ENCODE results near the gene OGDH.

The OGDH gene

DNA sequence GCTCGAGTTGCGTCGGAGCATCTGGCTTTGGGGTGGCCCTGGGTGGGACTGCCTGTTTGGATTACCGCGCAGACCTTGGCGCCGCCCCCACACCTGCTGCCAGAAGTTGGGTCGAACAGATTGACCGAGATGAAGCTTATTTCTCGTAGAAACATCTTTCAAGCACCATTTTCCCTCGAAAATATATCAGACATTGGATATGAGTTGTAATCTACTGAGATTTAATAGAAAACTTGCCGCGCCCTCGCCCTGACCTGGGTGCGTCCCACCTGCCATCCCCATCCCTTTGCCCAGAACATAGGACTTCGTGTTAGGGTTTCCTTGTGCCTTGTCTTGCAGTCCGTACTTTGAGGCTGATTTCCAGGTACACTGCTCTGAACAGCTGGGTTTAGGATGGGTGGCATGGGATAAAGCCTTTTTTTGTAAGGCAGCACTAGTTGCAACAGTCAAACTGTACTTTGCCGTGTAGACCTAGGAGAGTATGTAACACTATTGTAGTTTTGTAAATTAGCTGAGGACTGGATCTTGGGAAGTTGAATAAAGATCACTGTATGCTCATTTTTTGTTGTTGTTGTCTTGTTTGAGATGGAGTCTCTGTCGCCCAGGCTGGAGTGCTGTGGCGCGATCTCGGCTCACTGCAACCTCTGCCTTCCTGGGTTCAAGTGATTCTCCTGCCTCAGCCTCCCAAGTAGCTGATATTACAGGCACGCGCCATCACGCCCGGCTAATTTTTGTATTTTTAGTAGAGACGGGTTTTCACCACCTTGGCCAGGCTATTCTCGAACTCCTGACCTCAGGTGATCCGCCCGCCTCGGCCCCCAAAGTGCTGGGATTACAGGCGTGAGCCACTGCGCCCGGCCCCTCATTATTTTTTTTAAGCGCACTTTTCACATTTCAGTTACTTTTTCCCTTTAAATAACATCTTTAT is 978 bp downstream of the OGDH start:
- H3K4me1 ChIP-seq (ENCODE audit: control extremely low read depth in 1 of 4, control insufficient read depth in 4 of 4, insufficient read depth in 4 of 4, low read length in 3 of 4), result peaks cover 8 to 38% (median 21%) of the 10 kb centered on the region in 4 experiments
- peak overlapping the region; percentile 28 to 91 for H3K27ac ChIP-seq (ENCODE audit: insufficient read depth in 1 of 2, low read depth in 1 of 2, low read length in 2 of 2, poor library complexity in 1 of 2, severe bottlenecking in 2 of 2)
- no peaks in the 10 kb centered on the region for H3K36me3 ChIP-seq (ENCODE audit: control insufficient read depth in 4 of 4, insufficient read depth in 4 of 4, low read length in 3 of 4)
- peaks cover 0 to 2% (median 0%) of the 10 kb centered on the region in 5 experiments for H3K27me3 ChIP-seq (replicated peaks in 2 of 5; ENCODE audit: control insufficient read depth in 4 of 5, insufficient read depth in 5 of 5, low read length in 4 of 5)
- H3K4me3 ChIP-seq (ENCODE audit: control insufficient read depth in 1 of 7, extremely low read depth in 1 of 7, insufficient read depth in 4 of 7, low read depth in 2 of 7, low read length in 6 of 7), result peak overlapping the region; percentile 74 to 96 (median 92)
- H3K9me3 ChIP-seq (ENCODE audit: control extremely low read depth in 1 of 5, control insufficient read depth in 4 of 5, insufficient read depth in 2 of 5, low read depth in 1 of 5, low read length in 4 of 5), result no peaks in the 10 kb centered on the region
- CTCF ChIA-PET, result interaction anchor here (0.5 to 3.4 kb wide), 4 partner anchors 21 to 341 kb away, joined by 3 to 10 read pairs (median 4); no protein-coding TSS in a partner anchor
- WGBS (ENCODE audit: insufficient coverage), result 53% methylated on average over 24 of the region's 35 CpGs
- DNase-seq, result peak in 1 of 3 donors; percentile 15
- POLR2A ChIA-PET, result interaction anchor here (0.9 to 1.2 kb wide), 3 partner anchors 25 to 141 kb away, joined by 3 to 8 read pairs (median 5); partner anchors contain the start of genes TMED4 and ZMIZ2

GRCh38 chr7:44608916-44609648 is 2.7 kb downstream of the OGDH start:
- Histone ChIP-seq H3K27me3 (replicated peaks in 2 of 5; ENCODE audit: control insufficient read depth in 4 of 5, insufficient read depth in 5 of 5, low read length in 4 of 5) (no peaks in the 10 kb centered on the region), H3K9me3 (ENCODE audit: control extremely low read depth in 1 of 5, control insufficient read depth in 4 of 5, insufficient read depth in 2 of 5, low read depth in 1 of 5, low read length in 4 of 5) (no peaks in the 10 kb centered on the region), H3K36me3 (ENCODE audit: control insufficient read depth in 4 of 4, insufficient read depth in 4 of 4, low read length in 3 of 4) (no peaks in the 10 kb centered on the region), H3K27ac (ENCODE audit: insufficient read depth in 1 of 2, low read depth in 1 of 2, low read length in 2 of 2, poor library complexity in 1 of 2, severe bottlenecking in 2 of 2) (no peak overlapping the region), H3K4me3 (ENCODE audit: control insufficient read depth in 1 of 7, extremely low read depth in 1 of 7, insufficient read depth in 4 of 7, low read depth in 2 of 7, low read length in 6 of 7) (no peak overlapping the region), H3K4me1 (ENCODE audit: control extremely low read depth in 1 of 4, control insufficient read depth in 4 of 4, insufficient read depth in 4 of 4, low read length in 3 of 4) (peaks cover 8 to 38% (median 21%) of the 10 kb centered on the region in 4 experiments)
- ChIA-PET CTCF (interaction anchor here (0.6 to 3.4 kb wide), 3 partner anchors 20 to 327 kb away, joined by 3 to 10 read pairs (median 4); no protein-coding TSS in a partner anchor), POLR2A (interaction anchor here (0.6 to 0.7 kb wide), 2 partner anchors 26 to 451 kb away, joined by 7 read pairs; no protein-coding TSS in a partner anchor)
- peak in 2 of 3 donors; percentile 52 to 57 for DNase-seq
- 58% methylated on average over 11 of the region's 14 CpGs for WGBS (ENCODE audit: insufficient coverage)

- no peak overlapping the region for H3K4me3 ChIP-seq (ENCODE audit: control insufficient read depth in 1 of 7, extremely low read depth in 1 of 7, insufficient read depth in 4 of 7, low read depth in 2 of 7, low read length in 6 of 7)
- H3K9me3 ChIP-seq (ENCODE audit: control extremely low read depth in 1 of 5, control insufficient read depth in 4 of 5, insufficient read depth in 2 of 5, low read depth in 1 of 5, low read length in 4 of 5), result no peaks in the 10 kb centered on the region
- H3K4me1 ChIP-seq (ENCODE audit: control extremely low read depth in 1 of 4, control insufficient read depth in 4 of 4, insufficient read depth in 4 of 4, low read length in 3 of 4), result peaks cover 11 to 45% (median 23%) of the 10 kb centered on the region in 4 experiments
- H3K27ac ChIP-seq (ENCODE audit: insufficient read depth in 1 of 2, low read depth in 1 of 2, low read length in 2 of 2, poor library complexity in 1 of 2, severe bottlenecking in 2 of 2), result no peak overlapping the region
- no peaks in the 10 kb centered on the region for H3K27me3 ChIP-seq (replicated peaks in 2 of 5; ENCODE audit: control insufficient read depth in 4 of 5, insufficient read depth in 5 of 5, low read length in 4 of 5)
- WGBS (ENCODE audit: insufficient coverage), result 94% methylated on average over 3 of the region's 3 CpGs
- CTCF ChIA-PET, result interaction anchor here (0.7 to 1.2 kb wide), 4 partner anchors 24 to 160 kb away, joined by 3 to 4 read pairs (median 4); no protein-coding TSS in a partner anchor
- POLR2A ChIA-PET, result interaction anchor here (0.6 to 0.7 kb wide), 2 partner anchors 27 to 450 kb away, joined by 7 read pairs; no protein-coding TSS in a partner anchor
- no peaks in the 10 kb centered on the region for H3K36me3 ChIP-seq (ENCODE audit: control insufficient read depth in 4 of 4, insufficient read depth in 4 of 4, low read length in 3 of 4)
- DNase-seq, result no peak
These were observed 3.4 kb downstream of the OGDH start for GRCh38 chr7:44609829-44610228.

DNA sequence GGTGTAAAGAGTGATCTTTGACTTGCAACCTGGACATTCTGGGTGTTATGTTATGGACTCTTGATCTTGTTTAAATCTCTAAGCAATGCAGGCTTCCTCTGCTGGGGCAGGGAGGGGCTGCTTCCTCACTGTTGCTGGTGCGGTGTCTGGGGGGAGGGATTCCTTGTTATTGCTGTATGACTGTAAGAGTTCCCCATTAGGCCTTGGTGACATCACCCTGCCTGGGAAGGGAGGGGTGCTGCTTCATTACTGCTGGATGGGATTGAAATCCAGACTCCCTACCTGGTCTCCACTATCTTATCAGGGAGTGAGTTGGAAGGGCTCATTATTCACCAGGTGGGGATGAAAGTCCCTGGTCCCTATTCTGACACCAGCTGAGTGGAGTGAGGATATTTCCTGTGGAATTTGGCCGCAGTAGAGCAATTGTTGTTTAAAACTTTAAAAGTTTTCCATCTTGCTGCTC is 8.8 kb downstream of the OGDH start:
- Histone ChIP-seq H3K4me1 (ENCODE audit: control extremely low read depth in 1 of 4, control insufficient read depth in 4 of 4, insufficient read depth in 4 of 4, low read length in 3 of 4) (peaks cover 7 to 13% (median 10%) of the 10 kb centered on the region in 4 experiments), H3K27ac (ENCODE audit: insufficient read depth in 1 of 2, low read depth in 1 of 2, low read length in 2 of 2, poor library complexity in 1 of 2, severe bottlenecking in 2 of 2) (peak overlapping the region in 1 of 2 experiments; percentile 43), H3K4me3 (ENCODE audit: control insufficient read depth in 1 of 7, extremely low read depth in 1 of 7, insufficient read depth in 4 of 7, low read depth in 2 of 7, low read length in 6 of 7) (no peak overlapping the region), H3K27me3 (replicated peaks in 2 of 5; ENCODE audit: control insufficient read depth in 4 of 5, insufficient read depth in 5 of 5, low read length in 4 of 5) (no peaks in the 10 kb centered on the region), H3K36me3 (ENCODE audit: control insufficient read depth in 4 of 4, insufficient read depth in 4 of 4, low read length in 3 of 4) (peaks cover 0 to 8% (median 3%) of the 10 kb centered on the region in 4 experiments), H3K9me3 (ENCODE audit: control extremely low read depth in 1 of 5, control insufficient read depth in 4 of 5, insufficient read depth in 2 of 5, low read depth in 1 of 5, low read length in 4 of 5) (no peaks in the 10 kb centered on the region)
- 100% methylated on average over 1 of the region's 2 CpGs for WGBS (ENCODE audit: insufficient coverage)
- peak; percentile 49 to 88 (median 85) for DNase-seq
- ChIA-PET POLR2A (no interaction called here), CTCF (interaction anchor here (2.4 kb wide), 1 partner anchor 19 kb away, joined by 10 read pairs; no protein-coding TSS in a partner anchor)

GRCh38 chr7:44615793-44616192 is 9.4 kb downstream of the OGDH start:
- H3K27ac ChIP-seq (ENCODE audit: insufficient read depth in 1 of 2, low read depth in 1 of 2, low read length in 2 of 2, poor library complexity in 1 of 2, severe bottlenecking in 2 of 2), result peak overlapping the region in 1 of 2 experiments; percentile 43
- H3K4me3 ChIP-seq (ENCODE audit: control insufficient read depth in 1 of 7, extremely low read depth in 1 of 7, insufficient read depth in 4 of 7, low read depth in 2 of 7, low read length in 6 of 7), result no peak overlapping the region
- DNase-seq, result no peak
- peaks cover 0 to 8% (median 3%) of the 10 kb centered on the region in 4 experiments for H3K36me3 ChIP-seq (ENCODE audit: control insufficient read depth in 4 of 4, insufficient read depth in 4 of 4, low read length in 3 of 4)
- CTCF ChIA-PET, result interaction anchor here (2.4 kb wide), 1 partner anchor 18 kb away, joined by 10 read pairs; no protein-coding TSS in a partner anchor
- POLR2A ChIA-PET, result interaction anchor here (0.6 kb wide), 1 partner anchor 23 kb away, joined by 3 read pairs; no protein-coding TSS in a partner anchor
- WGBS (ENCODE audit: insufficient coverage), result 85% methylated on average over 2 of the region's 5 CpGs
- no peaks in the 10 kb centered on the region for H3K9me3 ChIP-seq (ENCODE audit: control extremely low read depth in 1 of 5, control insufficient read depth in 4 of 5, insufficient read depth in 2 of 5, low read depth in 1 of 5, low read length in 4 of 5)
- H3K4me1 ChIP-seq (ENCODE audit: control extremely low read depth in 1 of 4, control insufficient read depth in 4 of 4, insufficient read depth in 4 of 4, low read length in 3 of 4), result peaks cover 7 to 13% (median 10%) of the 10 kb centered on the region in 4 experiments
- H3K27me3 ChIP-seq (replicated peaks in 2 of 5; ENCODE audit: control insufficient read depth in 4 of 5, insufficient read depth in 5 of 5, low read length in 4 of 5), result no peaks in the 10 kb centered on the region

DNA sequence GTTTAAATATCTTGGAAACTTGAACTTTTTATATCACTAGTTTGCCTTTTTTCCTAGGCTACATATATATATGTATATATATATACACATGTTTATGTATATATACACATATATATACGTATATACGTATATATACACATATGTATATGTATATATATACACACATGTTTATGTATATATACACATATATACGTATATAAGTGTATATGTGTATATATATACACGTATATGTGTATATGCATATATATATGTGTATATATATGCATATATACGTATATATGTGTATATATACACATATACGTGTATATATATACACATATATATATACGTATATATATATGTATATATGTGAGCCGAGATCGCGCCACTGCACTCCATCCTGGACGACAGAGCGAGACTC is 10.1 kb downstream of the OGDH start:
- no peaks in the 10 kb centered on the region for H3K27me3 ChIP-seq (replicated peaks in 2 of 5; ENCODE audit: control insufficient read depth in 4 of 5, insufficient read depth in 5 of 5, low read length in 4 of 5)
- ChIA-PET CTCF (interaction anchor here (0.9 to 2.4 kb wide), 3 partner anchors 15 to 23 kb away, joined by 3 to 10 read pairs (median 4); no protein-coding TSS in a partner anchor), POLR2A (interaction anchor here (0.6 kb wide), 1 partner anchor 22 kb away, joined by 3 read pairs; no protein-coding TSS in a partner anchor)
- no peak overlapping the region for H3K27ac ChIP-seq (ENCODE audit: insufficient read depth in 1 of 2, low read depth in 1 of 2, low read length in 2 of 2, poor library complexity in 1 of 2, severe bottlenecking in 2 of 2)
- H3K9me3 ChIP-seq (ENCODE audit: control extremely low read depth in 1 of 5, control insufficient read depth in 4 of 5, insufficient read depth in 2 of 5, low read depth in 1 of 5, low read length in 4 of 5), result no peaks in the 10 kb centered on the region
- H3K4me1 ChIP-seq (ENCODE audit: control extremely low read depth in 1 of 4, control insufficient read depth in 4 of 4, insufficient read depth in 4 of 4, low read length in 3 of 4), result peaks cover 7 to 13% (median 10%) of the 10 kb centered on the region in 4 experiments
- WGBS (ENCODE audit: insufficient coverage), result 98% methylated on average over 5 of the region's 12 CpGs
- H3K4me3 ChIP-seq (ENCODE audit: control insufficient read depth in 1 of 7, extremely low read depth in 1 of 7, insufficient read depth in 4 of 7, low read depth in 2 of 7, low read length in 6 of 7), result no peak overlapping the region
- peaks cover 0 to 8% (median 3%) of the 10 kb centered on the region in 4 experiments for H3K36me3 ChIP-seq (ENCODE audit: control insufficient read depth in 4 of 4, insufficient read depth in 4 of 4, low read length in 3 of 4)
- no peak for DNase-seq

Measured in common myeloid progenitor, CD34-positive (primary cell).